ENCODE measurements around the gene DSCAM. TPM values are rescaled to one million over a fixed set of nuclear protein-coding genes. Genes with fewer than 3 reads are reported as not detected.

The DSCAM gene
- polyA plus RNA-seq, 3 donors: not detected

DNA sequence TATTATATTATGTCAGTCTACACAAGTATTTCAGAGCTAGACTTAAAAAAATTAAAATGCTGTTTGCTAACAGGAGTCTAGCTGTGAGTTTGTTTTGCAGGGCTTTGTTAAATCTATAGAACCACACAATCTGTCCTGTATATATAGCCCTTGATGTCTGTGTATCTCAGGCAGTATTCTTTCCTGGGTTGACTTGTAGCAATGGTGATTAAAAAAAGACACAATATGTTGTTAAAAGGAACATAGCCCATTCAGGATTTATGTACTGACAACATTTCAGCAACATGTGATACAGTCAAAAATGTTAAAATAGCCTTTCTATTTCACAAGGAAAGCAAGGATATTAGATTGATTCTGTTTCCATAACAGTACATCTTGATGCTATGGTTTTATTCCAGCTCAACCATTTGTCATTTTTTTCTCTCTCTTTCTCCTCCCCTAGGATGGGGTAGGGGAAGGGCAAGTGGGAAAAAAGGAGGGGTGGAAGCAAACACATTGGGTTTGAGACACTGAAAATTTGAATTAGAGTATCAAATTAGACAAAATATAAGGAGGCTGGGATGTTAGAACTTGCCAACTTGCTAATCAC lies 139.2 kb downstream of the DSCAM start:
- peaks cover 0 to 20% (median 8%) of the 10 kb centered on the region in 7 donors for H3K9me3 Mint-ChIP-seq
- DNase-seq: no peak
- peaks cover 0 to 2% (median 0%) of the 10 kb centered on the region in 3 donors for H3K27me3 Mint-ChIP-seq (ENCODE audit: low read depth in 3 of 3)

DNA sequence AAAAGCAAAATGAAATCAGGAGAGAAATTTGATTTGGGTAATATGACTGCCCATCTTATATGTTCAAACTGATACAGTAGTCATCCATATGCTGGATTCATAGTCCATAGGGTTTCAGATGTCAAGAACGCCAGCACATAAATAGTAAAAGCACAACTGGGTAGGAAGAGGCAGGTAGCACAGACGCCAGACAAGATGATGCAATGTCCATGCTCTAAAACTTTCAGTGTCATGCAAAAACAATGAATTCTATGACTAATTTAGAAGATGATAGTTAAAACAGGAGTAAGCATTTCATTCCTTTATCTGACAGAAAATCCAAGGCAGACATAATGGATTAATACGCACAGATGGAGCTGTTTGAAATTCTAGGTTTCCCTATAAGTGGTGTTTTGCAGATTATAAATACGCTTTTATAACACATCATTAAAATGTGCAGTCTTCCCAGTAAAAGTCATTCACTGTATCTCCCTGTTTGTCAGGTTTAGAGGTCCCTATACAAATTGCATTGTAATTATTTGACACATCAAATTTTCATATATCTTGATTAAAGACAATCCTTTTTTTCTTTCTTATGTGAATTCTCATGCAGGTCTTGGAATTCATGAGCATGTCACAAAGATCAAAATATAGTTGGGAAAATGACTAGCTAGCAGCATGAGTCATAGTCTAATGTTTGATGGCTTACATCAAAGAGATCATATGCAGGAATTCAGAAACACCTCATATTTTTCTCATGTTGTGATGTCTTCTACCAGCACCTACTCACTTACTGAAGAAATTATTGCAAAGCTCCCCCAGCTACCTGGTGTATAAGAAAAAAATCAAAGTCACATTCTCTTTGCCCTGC lies 139.9 kb downstream of the DSCAM start:
- intact Hi-C loops (cut with micrococcal nuclease): no loop called here
- H3K9me3 Mint-ChIP-seq: peaks cover 0 to 18% (median 6%) of the 10 kb centered on the region in 7 donors
- Histone ChIP-seq H2AFZ (ENCODE audit: insufficient read depth, low read depth, low read length, poor library complexity, severe bottlenecking) (no peak overlapping the region), H3K27ac (ENCODE audit: low read depth in 1 of 2, low read length in 2 of 2) (no peak overlapping the region), H3K27me3 (ENCODE audit: control insufficient read depth in 2 of 2, insufficient read depth in 2 of 2, low read length in 2 of 2) (no peaks in the 10 kb centered on the region), H3K4me1 (ENCODE audit: control insufficient read depth in 1 of 2, insufficient read depth in 2 of 2, low read length in 2 of 2) (no peaks in the 10 kb centered on the region), H3K79me2 (ENCODE audit: insufficient read depth, low read length) (no peaks in the 10 kb centered on the region), H3K36me3 (replicated peaks in 1 of 2; ENCODE audit: control insufficient read depth in 1 of 2, insufficient read depth in 2 of 2, low read length in 2 of 2) (no peaks in the 10 kb centered on the region), H3K9me3 (replicated peaks in 1 of 2; ENCODE audit: control insufficient read depth in 1 of 2, insufficient read depth in 1 of 2, low read length in 2 of 2) (peaks cover 10 to 11% of the 10 kb centered on the region in 2 donors), H3K9ac (ENCODE audit: insufficient read depth, low read length, poor library complexity, severe bottlenecking) (no peak overlapping the region), H3K4me2 (replicated peaks; ENCODE audit: extremely low read depth, low read length, poor library complexity, severe bottlenecking) (no peak overlapping the region), H3K4me3 (replicated peaks in 1 of 3; ENCODE audit: low read depth in 2 of 3, low read length in 3 of 3) (no peak overlapping the region), H4K20me1 (ENCODE audit: insufficient read depth, low read length) (no peaks in the 10 kb centered on the region)
- TF ChIP-seq, protein P1, sequence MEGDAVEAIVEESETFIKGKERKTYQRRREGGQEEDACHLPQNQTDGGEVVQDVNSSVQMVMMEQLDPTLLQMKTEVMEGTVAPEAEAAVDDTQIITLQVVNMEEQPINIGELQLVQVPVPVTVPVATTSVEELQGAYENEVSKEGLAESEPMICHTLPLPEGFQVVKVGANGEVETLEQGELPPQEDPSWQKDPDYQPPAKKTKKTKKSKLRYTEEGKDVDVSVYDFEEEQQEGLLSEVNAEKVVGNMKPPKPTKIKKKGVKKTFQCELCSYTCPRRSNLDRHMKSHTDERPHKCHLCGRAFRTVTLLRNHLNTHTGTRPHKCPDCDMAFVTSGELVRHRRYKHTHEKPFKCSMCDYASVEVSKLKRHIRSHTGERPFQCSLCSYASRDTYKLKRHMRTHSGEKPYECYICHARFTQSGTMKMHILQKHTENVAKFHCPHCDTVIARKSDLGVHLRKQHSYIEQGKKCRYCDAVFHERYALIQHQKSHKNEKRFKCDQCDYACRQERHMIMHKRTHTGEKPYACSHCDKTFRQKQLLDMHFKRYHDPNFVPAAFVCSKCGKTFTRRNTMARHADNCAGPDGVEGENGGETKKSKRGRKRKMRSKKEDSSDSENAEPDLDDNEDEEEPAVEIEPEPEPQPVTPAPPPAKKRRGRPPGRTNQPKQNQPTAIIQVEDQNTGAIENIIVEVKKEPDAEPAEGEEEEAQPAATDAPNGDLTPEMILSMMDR (IDR thresholded peaks at IDR 0.05): no peak
- H3K4me3 Mint-ChIP-seq: no peak overlapping the region
- H3K36me3 Mint-ChIP-seq: no peaks in the 10 kb centered on the region
- H3K27ac Mint-ChIP-seq: no peak overlapping the region
- DNase-seq: no peak
- peaks cover 0 to 2% (median 0%) of the 10 kb centered on the region in 3 donors for H3K27me3 Mint-ChIP-seq (ENCODE audit: low read depth in 3 of 3)
- no peaks in the 10 kb centered on the region for H3K4me1 Mint-ChIP-seq
- no CpG with 5 or more reads among the region's 4 CpGs for WGBS (ENCODE audit: insufficient coverage)

More for the DNA sequence above, 139.2 kb downstream of the DSCAM start:
- no peaks in the 10 kb centered on the region for H3K79me2 ChIP-seq (ENCODE audit: insufficient read depth, low read length)
- TF ChIP-seq, protein P1 (IDR thresholded peaks at IDR 0.05): no peak
- H3K27ac Mint-ChIP-seq: no peak overlapping the region
- H3K4me3 Mint-ChIP-seq: no peak overlapping the region
- H3K4me1 Mint-ChIP-seq: no peaks in the 10 kb centered on the region
- no peak overlapping the region for H3K9ac ChIP-seq (ENCODE audit: insufficient read depth, low read length, poor library complexity, severe bottlenecking)
- H3K27me3 ChIP-seq (ENCODE audit: control insufficient read depth in 2 of 2, insufficient read depth in 2 of 2, low read length in 2 of 2): no peaks in the 10 kb centered on the region
- no peaks in the 10 kb centered on the region for H4K20me1 ChIP-seq (ENCODE audit: insufficient read depth, low read length)
- intact Hi-C loops (cut with micrococcal nuclease): no loop called here
- H3K4me1 ChIP-seq (ENCODE audit: control insufficient read depth in 1 of 2, insufficient read depth in 2 of 2, low read length in 2 of 2): no peaks in the 10 kb centered on the region
- no peak overlapping the region for H3K27ac ChIP-seq (ENCODE audit: low read depth in 1 of 2, low read length in 2 of 2)
- no peak overlapping the region for H3K4me2 ChIP-seq (replicated peaks; ENCODE audit: extremely low read depth, low read length, poor library complexity, severe bottlenecking)
- no peaks in the 10 kb centered on the region for H3K36me3 ChIP-seq (replicated peaks in 1 of 2; ENCODE audit: control insufficient read depth in 1 of 2, insufficient read depth in 2 of 2, low read length in 2 of 2)
- H3K36me3 Mint-ChIP-seq: no peaks in the 10 kb centered on the region
- no peak overlapping the region for H2AFZ ChIP-seq (ENCODE audit: insufficient read depth, low read depth, low read length, poor library complexity, severe bottlenecking)
- peaks cover 10 to 11% of the 10 kb centered on the region in 2 donors for H3K9me3 ChIP-seq (replicated peaks in 1 of 2; ENCODE audit: control insufficient read depth in 1 of 2, insufficient read depth in 1 of 2, low read length in 2 of 2)
- no peak overlapping the region for H3K4me3 ChIP-seq (replicated peaks in 1 of 3; ENCODE audit: low read depth in 2 of 3, low read length in 3 of 3)
